K562 (cell line): ENCODE measurements around the gene ZNF318. TPM values are rescaled to one million over a fixed set of nuclear protein-coding genes. Genes with fewer than 3 reads are reported as not detected.
A peak's percentile ranks its signal among the peaks of the same experiment; 100 is the strongest.

Source experiments
- BCL6 ChIP-seq: fragments of 250-450 bp; sonication (Bioruptor Pico); IDR thresholded peaks from 2 replicates; pipeline ENCODE4 v1.4.0; 2020
- BMI1 ChIP-seq: fragments of 150-350 bp; IDR thresholded peaks from 2 replicates; pipeline ENCODE4 v1.6.1; 2014; ENCODE audit warnings: low read length
- CBFA2T2 ChIP-seq: fragments of 450-650 bp; conservative IDR thresholded peaks from 2 replicates; pipeline ENCODE4 v1.6.1; 2017; ENCODE audit warnings: mild to moderate bottlenecking
- EGR1 ChIP-seq: fragments of 450-650 bp; conservative IDR thresholded peaks from 2 replicates; pipeline ENCODE4 v1.6.1; 2017; ENCODE audit warnings: mild to moderate bottlenecking
- FOXA3 ChIP-seq, 2 experiments: fragments of 450-650 bp in 1 of 2; sonication (generic) in 1 of 2; formaldehyde crosslinking; IDR thresholded peaks in 1 of 2; conservative IDR thresholded peaks in 1 of 2; 2 replicates each; pipeline versions ENCODE4 v1.4.0 to v1.8.0; 2020 to 2022; ENCODE audit warnings: mild to moderate bottlenecking in 2 of 2, missing genetic modification reagents in 1 of 2
- NCOA6 ChIP-seq: fragments of 450-650 bp; IDR thresholded peaks from 2 replicates; pipeline ENCODE4 v1.6.1; 2017; ENCODE audit warnings: mild to moderate bottlenecking
- NFATC3 ChIP-seq: fragments of 450-650 bp; IDR thresholded peaks from 2 replicates; pipeline ENCODE4 v1.6.1; 2017; ENCODE audit warnings: mild to moderate bottlenecking
- PREB ChIP-seq: sonication (generic); formaldehyde crosslinking; IDR thresholded peaks from 2 replicates; pipeline ENCODE4 v1.8.1; 2023; ENCODE audit warnings: mild to moderate bottlenecking, missing genetic modification reagents
- SMARCB1 ChIP-seq: IDR thresholded peaks from 2 replicates; pipeline ENCODE4 v1.6.1; 2011; ENCODE audit warnings: improper control_type of control experiment, low read depth; ENCODE audit not compliant: insufficient read length
- TBL1XR1 ChIP-seq, 2 experiments: IDR thresholded peaks; 2 replicates each; pipeline ENCODE4 v1.6.1; 2012; ENCODE audit warnings: improper control_type of control experiment in 2 of 2, low read length in 2 of 2, mild to moderate bottlenecking in 1 of 2
- UBTF ChIP-seq, 2 experiments: IDR thresholded peaks; 2 replicates each; pipeline ENCODE4 v1.6.1; 2012; ENCODE audit warnings: improper control_type of control experiment in 2 of 2, low read depth in 2 of 2, low read length in 2 of 2, borderline replicate concordance in 1 of 2
- ZBTB40 ChIP-seq, 2 experiments: fragments of 450-650 bp in 1 of 2; sonication (generic) in 1 of 2; formaldehyde crosslinking in 1 of 2; IDR thresholded peaks; 2 replicates each; pipeline versions ENCODE4 v1.7.1 to v1.9.0; 2016 to 2022; ENCODE audit warnings: inconsistent platforms in 1 of 2, mild to moderate bottlenecking in 1 of 2, missing genetic modification reagents in 1 of 2
- polyA plus RNA-seq, 8 experiments: library from polyadenylated mRNA; depleted of rRNA in 4 of 8; stranded (reverse) in 5 of 8; unstranded in 3 of 8; fragments of >200 nt; fragmentation: Nextera tagmentation in 2 of 8; fragmentation: Illumina TruSeq in 1 of 8; extraction: Ambion mirVana in 2 of 8; extraction: Trizol in 1 of 8; gene quantifications; 2 replicates each; pipeline versions ENCODE4 v1.2.1 to v1.2.3, GENCODE V29; 2011 to 2014; ENCODE audit warnings: inconsistent platforms in 1 of 8, missing spikeins in 1 of 8
- total RNA-seq, 7 experiments: library from RNA; depleted of rRNA in 6 of 7; stranded (reverse); fragments of >200 nt in 6 of 7; fragmentation: Illumina TruSeq in 2 of 7; extraction: Trizol in 2 of 7; gene quantifications; 2 replicates each; pipeline versions ENCODE4 v1.2.1 to v1.2.3, GENCODE V29; 2011 to 2021; ENCODE audit warnings: low replicate concordance in 1 of 7
- TF ChIP-seq, protein P1 (sequence below): sonication (generic); formaldehyde crosslinking; IDR thresholded peaks from 2 replicates; pipeline ENCODE4 v1.8.1; 2022; ENCODE audit warnings: missing genetic modification reagents

The ZNF318 gene
- total and polyA plus RNA-seq, 9 of the 15 experiments (the other 6 are each of a cell fraction or from before 2014, with no cell fraction given): 3.2 to 19.0 (median 9.2) TPM

DNA sequence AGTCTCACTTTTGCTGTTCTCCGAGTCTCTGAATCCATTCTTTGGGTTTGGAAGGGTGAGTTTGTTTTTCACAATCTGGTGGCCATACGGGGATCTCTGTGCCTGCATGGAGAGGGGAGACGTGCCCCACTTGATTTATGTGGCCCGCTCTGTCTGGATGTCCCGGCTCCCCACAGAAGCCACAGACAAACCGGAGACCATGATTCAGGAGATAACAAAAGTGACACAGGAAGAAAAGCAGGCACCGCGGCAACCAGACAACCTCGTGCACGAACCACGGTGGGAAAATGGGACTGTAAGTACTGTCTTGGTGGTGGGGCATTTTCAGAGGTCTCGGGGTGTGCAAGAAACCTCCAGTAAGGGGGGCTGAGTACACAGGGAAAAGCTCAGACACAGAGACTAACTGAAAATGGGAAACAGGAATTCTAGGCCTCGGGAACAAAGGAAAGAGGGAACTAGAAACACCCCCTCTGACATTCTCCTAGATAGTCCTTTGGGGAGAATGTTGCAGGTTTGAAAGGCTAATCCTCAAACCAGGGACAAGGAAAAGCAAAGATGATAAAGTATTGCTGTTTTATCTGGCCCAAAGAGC lies 22.1 kb upstream of the ZNF318 start (continued):
- no peak for TF ChIP-seq SMARCB1
- 0 out of 2 replicates have a peak, but pooled peaks have one; percentile 20 for TF ChIP-seq ZBTB40 (IDR thresholded peaks at IDR 0.05)
- no peak for TF ChIP-seq ZBTB40 (CRISPR knock-in tag; IDR thresholded peaks at IDR 0.05)
- TF ChIP-seq PREB (CRISPR knock-in tag): no peak
- no peak for TF ChIP-seq NCOA6
- TF ChIP-seq BCL6 (CRISPR knock-in tag): no peak
- peak in 1 of 2 experiments; percentile 86; a peak in 2 of 4 replicates for TF ChIP-seq TBL1XR1 (IDR thresholded peaks at IDR 0.05; ENCODE audit: low read length in 2 of 2)
- no peak for TF ChIP-seq UBTF (IDR thresholded peaks at IDR 0.05; ENCODE audit: borderline replicate concordance in 1 of 2, low read depth in 2 of 2, low read length in 2 of 2)
- TF ChIP-seq, protein P1, sequence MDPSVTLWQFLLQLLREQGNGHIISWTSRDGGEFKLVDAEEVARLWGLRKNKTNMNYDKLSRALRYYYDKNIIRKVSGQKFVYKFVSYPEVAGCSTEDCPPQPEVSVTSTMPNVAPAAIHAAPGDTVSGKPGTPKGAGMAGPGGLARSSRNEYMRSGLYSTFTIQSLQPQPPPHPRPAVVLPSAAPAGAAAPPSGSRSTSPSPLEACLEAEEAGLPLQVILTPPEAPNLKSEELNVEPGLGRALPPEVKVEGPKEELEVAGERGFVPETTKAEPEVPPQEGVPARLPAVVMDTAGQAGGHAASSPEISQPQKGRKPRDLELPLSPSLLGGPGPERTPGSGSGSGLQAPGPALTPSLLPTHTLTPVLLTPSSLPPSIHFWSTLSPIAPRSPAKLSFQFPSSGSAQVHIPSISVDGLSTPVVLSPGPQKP (CRISPR knock-in tag): no peak
- no peak for TF ChIP-seq EGR1
- 0 out of 2 replicates have a peak, but pooled peaks have one; percentile 30 for TF ChIP-seq CBFA2T2
- no peak for TF ChIP-seq FOXA3 (CRISPR knock-in tag; conservative IDR thresholded peaks at IDR 0.05 in 1 of 2, IDR thresholded peaks at IDR 0.05 in 1 of 2)
- no peak for TF ChIP-seq NFATC3
- no peak for TF ChIP-seq BMI1
